ENCODE measurements around the gene LAIR2. TPM values are rescaled to one million over a fixed set of nuclear protein-coding genes. Genes with fewer than 3 reads are reported as not detected.
"Not testable (repeated sequence)": the region's sequence is repeated elsewhere in the genome, so short reads cannot be mapped to it uniquely, and the experiment has no call there.

LAIR2 gene
- total and polyA plus RNA-seq, 10 of the 15 experiments (the other 5 are each of a cell fraction or from before 2014, with no cell fraction given) = not detected

DNA sequence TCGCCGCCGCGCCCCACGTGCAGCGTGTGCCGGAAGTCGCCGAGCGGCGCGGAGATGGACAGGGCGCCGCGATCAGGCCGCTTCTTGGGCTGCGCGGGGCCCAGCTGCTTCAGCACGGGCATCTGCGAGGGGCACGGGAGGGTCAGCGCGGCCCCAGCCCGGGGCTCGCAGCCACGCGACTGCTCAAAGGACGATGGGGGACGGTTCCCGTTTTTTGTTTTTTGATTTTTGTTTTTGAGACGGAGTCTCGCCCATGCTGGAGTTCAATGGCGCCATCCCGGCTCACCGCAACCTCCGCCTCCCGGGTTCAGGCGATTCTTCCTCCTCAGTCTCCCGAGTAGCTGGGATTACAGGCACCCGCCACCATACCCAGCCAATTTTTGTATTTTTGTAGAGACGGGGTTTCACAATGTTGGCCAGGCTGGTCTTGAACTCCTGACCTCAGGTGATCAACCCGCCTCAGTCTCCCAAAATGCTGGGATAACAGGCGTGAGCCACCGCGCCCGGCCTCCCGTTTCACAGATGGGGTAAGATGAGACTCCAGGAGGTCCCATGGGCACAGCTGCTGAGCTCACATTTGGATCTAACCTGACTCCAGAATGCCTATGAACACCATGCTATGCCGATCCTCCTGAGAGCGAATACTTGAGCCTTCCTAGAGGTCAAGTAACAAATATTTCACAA is 37.1 kb upstream of the LAIR2 start:
- Histone ChIP-seq H3K36me3 (ENCODE audit: control insufficient read depth in 2 of 2, insufficient read depth in 2 of 2, low read length in 1 of 2) (peaks cover 0 to 11% of the 10 kb centered on the region in 2 experiments; a peak in 2 of 4 replicates), H3K4me1 (ENCODE audit: control insufficient read depth, insufficient read depth, low read length) (peaks cover 12% of the 10 kb centered on the region), H3K4me3 (no peak overlapping the region), H2AFZ (ENCODE audit: control insufficient read depth, low read depth, low read length) (no peak overlapping the region), H3K27ac (ENCODE audit: control insufficient read depth, insufficient read depth) (no peak overlapping the region), H3K4me2 (ENCODE audit: control insufficient read depth, insufficient read depth) (no peak overlapping the region), H3K27me3 (replicated peaks in 1 of 2; ENCODE audit: control insufficient read depth in 2 of 2, insufficient read depth in 2 of 2, low read length in 1 of 2) (no peaks in the 10 kb centered on the region), H3K9me3 (replicated peaks; ENCODE audit: control insufficient read depth, insufficient read depth, low read length) (no peaks in the 10 kb centered on the region), H3K79me2 (ENCODE audit: control insufficient read depth, insufficient read depth, low read length) (peaks cover 14% of the 10 kb centered on the region), H3K9ac (ENCODE audit: control insufficient read depth, insufficient read depth, low read length) (no peak overlapping the region), H4K20me1 (ENCODE audit: control insufficient read depth, insufficient read depth) (no peaks in the 10 kb centered on the region)
- intact Hi-C loops (cut with micrococcal nuclease; ENCODE audit: unreplicated experiment) = no loop called here
- TF ChIP-seq, protein P1, sequence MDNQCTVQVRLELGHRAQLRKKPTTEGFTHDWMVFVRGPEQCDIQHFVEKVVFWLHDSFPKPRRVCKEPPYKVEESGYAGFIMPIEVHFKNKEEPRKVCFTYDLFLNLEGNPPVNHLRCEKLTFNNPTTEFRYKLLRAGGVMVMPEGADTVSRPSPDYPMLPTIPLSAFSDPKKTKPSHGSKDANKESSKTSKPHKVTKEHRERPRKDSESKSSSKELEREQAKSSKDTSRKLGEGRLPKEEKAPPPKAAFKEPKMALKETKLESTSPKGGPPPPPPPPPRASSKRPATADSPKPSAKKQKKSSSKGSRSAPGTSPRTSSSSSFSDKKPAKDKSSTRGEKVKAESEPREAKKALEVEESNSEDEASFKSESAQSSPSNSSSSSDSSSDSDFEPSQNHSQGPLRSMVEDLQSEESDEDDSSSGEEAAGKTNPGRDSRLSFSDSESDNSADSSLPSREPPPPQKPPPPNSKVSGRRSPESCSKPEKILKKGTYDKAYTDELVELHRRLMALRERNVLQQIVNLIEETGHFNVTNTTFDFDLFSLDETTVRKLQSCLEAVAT (IDR thresholded peaks at IDR 0.05) = peak; percentile 51; the same call in 1 of the 2 replicates
- no peak for TF ChIP-seq SMARCA5 (IDR thresholded peaks at IDR 0.05)
- RAD21 ChIA-PET (ENCODE audit: unreplicated experiment) = no interaction called here
- ATAC-seq (no peak), FAIRE-seq (no peak), DNase-seq (ENCODE audit: low read depth, low spot score) (no peak)
- POLR2A ChIA-PET = interaction anchor here (1.3 kb wide), 1 partner anchor 17 kb away, joined by 4 read pairs; the partner anchor contains the start of gene LENG8
- CTCF ChIA-PET = interaction anchor here (1.3 to 1.5 kb wide), 2 partner anchors 13 to 17 kb away, joined by 4 to 7 read pairs; partner anchors contain the start of gene LENG8
- WGBS (ENCODE audit: insufficient coverage, insufficient replicate concordance, low lambda C conversion rate, missing lambda C conversion rate) = 97% methylated on average over 42 of the region's 49 CpGs
- SMC1A ChIA-PET (ENCODE audit: uncharacterized antibody, unreplicated experiment) = no interaction called here
- BruUV-seq (replicated peaks) = no TSS peak
- in situ Hi-C loops (cut with MboI) = loop anchor here (10.0 kb wide), 1 partner anchor 1189 kb away; the partner anchor contains the start of gene U2AF2

DNA sequence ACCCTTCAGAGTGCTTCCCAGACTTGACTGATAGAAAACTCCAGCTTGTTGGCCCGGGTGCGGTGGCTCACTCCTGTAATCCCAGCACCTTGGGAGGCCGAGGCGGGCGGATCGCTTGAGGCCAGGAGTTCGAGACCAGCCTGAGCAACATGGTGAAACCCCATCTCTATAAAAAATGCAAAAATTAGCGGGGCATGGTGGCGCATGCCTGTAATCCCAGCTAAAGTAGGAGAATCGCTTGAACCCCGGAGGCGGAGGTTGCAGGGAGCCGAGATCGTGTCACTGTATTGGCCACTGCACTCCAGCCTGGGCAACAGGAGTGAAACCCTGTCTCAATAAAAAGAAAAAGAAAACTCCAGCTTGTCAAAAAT is 36.5 kb upstream of the LAIR2 start:
- intact Hi-C loops (cut with micrococcal nuclease; ENCODE audit: unreplicated experiment); H3K9ac ChIP-seq (ENCODE audit: control insufficient read depth, insufficient read depth, low read length); H4K20me1 ChIP-seq (ENCODE audit: control insufficient read depth, insufficient read depth); H3K9me3 ChIP-seq (replicated peaks; ENCODE audit: control insufficient read depth, insufficient read depth, low read length); FAIRE-seq; SMC1A ChIA-PET (ENCODE audit: uncharacterized antibody, unreplicated experiment); H3K27me3 ChIP-seq (replicated peaks in 1 of 2; ENCODE audit: control insufficient read depth in 2 of 2, insufficient read depth in 2 of 2, low read length in 1 of 2); H3K4me2 ChIP-seq (ENCODE audit: control insufficient read depth, insufficient read depth); RAD21 ChIA-PET (ENCODE audit: unreplicated experiment); H3K27ac ChIP-seq (ENCODE audit: control insufficient read depth, insufficient read depth); BruUV-seq (replicated peaks); DNase-seq (ENCODE audit: low read depth, low spot score); ATAC-seq; H3K36me3 ChIP-seq (ENCODE audit: control insufficient read depth in 2 of 2, insufficient read depth in 2 of 2, low read length in 1 of 2); H2AFZ ChIP-seq (ENCODE audit: control insufficient read depth, low read depth, low read length); H3K4me3 ChIP-seq: not testable (repeated sequence)
- H3K4me1 ChIP-seq (ENCODE audit: control insufficient read depth, insufficient read depth, low read length) = peaks cover 15% of the 10 kb centered on the region
- H3K79me2 ChIP-seq (ENCODE audit: control insufficient read depth, insufficient read depth, low read length) = peaks cover 14% of the 10 kb centered on the region
- in situ Hi-C loops (cut with MboI) = loop anchor here (10.0 kb wide), 1 partner anchor 1189 kb away; the partner anchor contains the start of gene U2AF2
- 68% methylated on average over 14 of the region's 14 CpGs for WGBS (ENCODE audit: insufficient coverage, insufficient replicate concordance, low lambda C conversion rate, missing lambda C conversion rate)
- ChIA-PET CTCF (interaction anchor here (1.3 to 1.5 kb wide), 2 partner anchors 12 to 17 kb away, joined by 4 to 7 read pairs; partner anchors contain the start of gene LENG8), POLR2A (interaction anchor here (1.3 kb wide), 1 partner anchor 18 kb away, joined by 4 read pairs; the partner anchor contains the start of gene LENG8)
